ENCODE results near the gene WDPCP.
"Not testable (repeated sequence)": the region's sequence is repeated elsewhere in the genome, so short reads cannot be mapped to it uniquely, and the experiment has no call there.

WDPCP gene

DNA sequence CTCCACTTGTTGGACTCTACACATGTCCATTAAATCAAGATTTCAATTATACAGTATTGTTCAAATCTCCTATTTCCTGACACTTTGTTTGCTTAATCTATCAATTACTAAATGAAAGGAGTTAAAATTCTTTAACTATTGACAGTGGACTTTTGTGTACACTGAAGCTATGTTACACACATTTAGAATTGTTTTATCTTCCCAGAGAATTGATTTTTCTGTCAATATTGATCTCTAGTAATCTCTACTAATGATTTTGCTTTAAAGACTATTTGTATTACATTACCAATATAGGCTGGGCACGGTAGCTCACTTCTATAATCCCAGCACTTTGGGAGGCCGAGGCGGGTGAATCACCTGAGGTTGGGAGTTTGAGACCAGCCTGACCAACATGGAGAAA lies 215.7 kb downstream of the WDPCP start:
- no peak overlapping the region for H4K8ac ChIP-seq (ENCODE audit: low read length)
- WGBS = 100% methylated on average over 3 of the region's 3 CpGs
- no peak overlapping the region for H2AFZ ChIP-seq (ENCODE audit: low read depth, low read length)
- H3K4ac ChIP-seq (ENCODE audit: low read depth in 1 of 2, low read length in 2 of 2) = no peak overlapping the region
- no peak overlapping the region for H2BK12ac ChIP-seq (ENCODE audit: low read length in 2 of 2)
- no peak for DNase-seq
- no peaks in the 10 kb centered on the region for H3K36me3 ChIP-seq (ENCODE audit: control insufficient read depth in 1 of 2, insufficient read depth in 2 of 2, low read depth in 1 of 2, low read length in 2 of 2)
- no peak overlapping the region for H2BK5ac ChIP-seq (ENCODE audit: low read depth, low read length, poor library complexity, severe bottlenecking)
- H2BK120ac ChIP-seq (ENCODE audit: low read depth, low read length) = no peak overlapping the region
- no peak overlapping the region for H3K9ac ChIP-seq (ENCODE audit: low read length)
- H2AK5ac ChIP-seq (ENCODE audit: low read length, severe bottlenecking) = no peak overlapping the region
- no peak overlapping the region for H4K91ac ChIP-seq (ENCODE audit: low read length)
- H3K79me1 ChIP-seq (replicated peaks; ENCODE audit: low read length, poor library complexity, severe bottlenecking) = no peaks in the 10 kb centered on the region
- H3K27me3 ChIP-seq (ENCODE audit: control insufficient read depth in 1 of 2, insufficient read depth in 1 of 2, low read length in 2 of 2) = no peaks in the 10 kb centered on the region
- no peak overlapping the region for H3K4me2 ChIP-seq (ENCODE audit: low read length, poor library complexity, severe bottlenecking)
- H3K9me3 ChIP-seq (ENCODE audit: control insufficient read depth, low read length) = peaks cover 38% of the 10 kb centered on the region
- no peaks in the 10 kb centered on the region for H3K4me1 ChIP-seq (ENCODE audit: control insufficient read depth, insufficient read depth, low read depth, low read length)
- H3K27ac ChIP-seq (ENCODE audit: low read length, poor library complexity, severe bottlenecking) = no peak overlapping the region
- H3K18ac ChIP-seq (ENCODE audit: low read depth in 1 of 2, low read length in 2 of 2) = no peak overlapping the region
- H3K23ac ChIP-seq (ENCODE audit: low read length in 2 of 2) = no peak overlapping the region
- no peak overlapping the region for H3K4me3 ChIP-seq (ENCODE audit: insufficient read depth in 1 of 2, low read depth in 1 of 2, low read length in 2 of 2)
- H3K14ac ChIP-seq (ENCODE audit: low read length in 2 of 2) = no peak overlapping the region
- H2BK15ac ChIP-seq (ENCODE audit: low read depth, poor library complexity, severe bottlenecking) = no peak overlapping the region

DNA sequence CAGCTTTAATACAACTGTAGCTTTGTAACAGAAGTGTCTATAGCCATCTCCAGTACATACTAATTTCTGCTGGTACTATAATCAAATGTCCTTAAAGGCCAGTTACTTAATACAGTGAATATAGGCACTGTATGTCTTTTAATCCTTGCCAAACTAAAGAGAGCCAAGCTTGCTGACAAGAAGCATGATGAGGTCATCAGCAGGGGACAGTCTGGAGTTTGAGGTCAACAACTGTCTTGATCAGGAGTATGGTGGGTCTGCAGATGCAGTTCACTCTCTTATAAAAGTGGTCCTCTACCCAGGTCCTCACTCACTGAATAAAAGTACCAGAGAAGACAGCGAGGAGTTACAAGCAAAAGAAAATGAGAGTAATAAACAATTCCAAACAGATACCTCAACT lies 219.1 kb downstream of the WDPCP start:
- no peak overlapping the region for H4K91ac ChIP-seq (ENCODE audit: low read length)
- no peaks in the 10 kb centered on the region for H3K27me3 ChIP-seq (ENCODE audit: control insufficient read depth in 1 of 2, insufficient read depth in 1 of 2, low read length in 2 of 2)
- H3K4me2 ChIP-seq (ENCODE audit: low read length, poor library complexity, severe bottlenecking) = no peak overlapping the region
- no peaks in the 10 kb centered on the region for H3K36me3 ChIP-seq (ENCODE audit: control insufficient read depth in 1 of 2, insufficient read depth in 2 of 2, low read depth in 1 of 2, low read length in 2 of 2)
- H3K27ac ChIP-seq (ENCODE audit: low read length, poor library complexity, severe bottlenecking) = no peak overlapping the region
- no peak overlapping the region for H2AK5ac ChIP-seq (ENCODE audit: low read length, severe bottlenecking)
- H3K18ac ChIP-seq (ENCODE audit: low read depth in 1 of 2, low read length in 2 of 2) = no peak overlapping the region
- no peak overlapping the region for H2BK12ac ChIP-seq (ENCODE audit: low read length in 2 of 2)
- DNase-seq = no peak
- H3K14ac ChIP-seq (ENCODE audit: low read length in 2 of 2) = no peak overlapping the region
- H4K8ac ChIP-seq (ENCODE audit: low read length) = no peak overlapping the region
- H2BK120ac ChIP-seq (ENCODE audit: low read depth, low read length) = no peak overlapping the region
- peak overlapping the region in 1 of 2 experiments; percentile 34 for H3K4me3 ChIP-seq (ENCODE audit: insufficient read depth in 1 of 2, low read depth in 1 of 2, low read length in 2 of 2)
- no peaks in the 10 kb centered on the region for H3K79me1 ChIP-seq (replicated peaks; ENCODE audit: low read length, poor library complexity, severe bottlenecking)
- no peak overlapping the region for H3K4ac ChIP-seq (ENCODE audit: low read depth in 1 of 2, low read length in 2 of 2)
- 100% methylated on average over 1 of the region's 1 CpG for WGBS
- no peaks in the 10 kb centered on the region for H3K4me1 ChIP-seq (ENCODE audit: control insufficient read depth, insufficient read depth, low read depth, low read length)
- H3K9me3 ChIP-seq (ENCODE audit: control insufficient read depth, low read length) = peaks cover 38% of the 10 kb centered on the region
- H2BK15ac ChIP-seq (ENCODE audit: low read depth, poor library complexity, severe bottlenecking) = no peak overlapping the region
- H3K9ac ChIP-seq (ENCODE audit: low read length) = no peak overlapping the region
- H3K23ac ChIP-seq (ENCODE audit: low read length in 2 of 2) = no peak overlapping the region
- no peak overlapping the region for H2AFZ ChIP-seq (ENCODE audit: low read depth, low read length)
- no peak overlapping the region for H2BK5ac ChIP-seq (ENCODE audit: low read depth, low read length, poor library complexity, severe bottlenecking)

GRCh38 chr2:63364866-63365265 lies 223.4 kb downstream of the WDPCP start:
- H2BK15ac ChIP-seq (ENCODE audit: low read depth, poor library complexity, severe bottlenecking) = no peak overlapping the region
- H2BK120ac ChIP-seq (ENCODE audit: low read depth, low read length) = no peak overlapping the region
- no peak overlapping the region for H2BK5ac ChIP-seq (ENCODE audit: low read depth, low read length, poor library complexity, severe bottlenecking)
- no peaks in the 10 kb centered on the region for H3K27me3 ChIP-seq (ENCODE audit: control insufficient read depth in 1 of 2, insufficient read depth in 1 of 2, low read length in 2 of 2)
- H3K4me3 ChIP-seq (ENCODE audit: insufficient read depth in 1 of 2, low read depth in 1 of 2, low read length in 2 of 2) = no peak overlapping the region
- no peak overlapping the region for H3K4me2 ChIP-seq (ENCODE audit: low read length, poor library complexity, severe bottlenecking)
- H3K79me1 ChIP-seq (replicated peaks; ENCODE audit: low read length, poor library complexity, severe bottlenecking) = no peaks in the 10 kb centered on the region
- no peak overlapping the region for H3K4ac ChIP-seq (ENCODE audit: low read depth in 1 of 2, low read length in 2 of 2)
- H4K91ac ChIP-seq (ENCODE audit: low read length) = no peak overlapping the region
- no peak overlapping the region for H3K9ac ChIP-seq (ENCODE audit: low read length)
- no peak overlapping the region for H4K8ac ChIP-seq (ENCODE audit: low read length)
- no peak overlapping the region for H3K27ac ChIP-seq (ENCODE audit: low read length, poor library complexity, severe bottlenecking)
- H3K9me3 ChIP-seq (ENCODE audit: control insufficient read depth, low read length) = peaks cover 11% of the 10 kb centered on the region
- H3K23ac ChIP-seq (ENCODE audit: low read length in 2 of 2) = no peak overlapping the region
- no peak overlapping the region for H2AFZ ChIP-seq (ENCODE audit: low read depth, low read length)
- H2BK12ac ChIP-seq (ENCODE audit: low read length in 2 of 2) = no peak overlapping the region
- H3K4me1 ChIP-seq (ENCODE audit: control insufficient read depth, insufficient read depth, low read depth, low read length) = no peaks in the 10 kb centered on the region
- no peaks in the 10 kb centered on the region for H3K36me3 ChIP-seq (ENCODE audit: control insufficient read depth in 1 of 2, insufficient read depth in 2 of 2, low read depth in 1 of 2, low read length in 2 of 2)
- DNase-seq = no peak
- no peak overlapping the region for H3K14ac ChIP-seq (ENCODE audit: low read length in 2 of 2)
- H2AK5ac ChIP-seq (ENCODE audit: low read length, severe bottlenecking) = no peak overlapping the region
- 100% methylated on average over 1 of the region's 1 CpG for WGBS
- no peak overlapping the region for H3K18ac ChIP-seq (ENCODE audit: low read depth in 1 of 2, low read length in 2 of 2)

DNA sequence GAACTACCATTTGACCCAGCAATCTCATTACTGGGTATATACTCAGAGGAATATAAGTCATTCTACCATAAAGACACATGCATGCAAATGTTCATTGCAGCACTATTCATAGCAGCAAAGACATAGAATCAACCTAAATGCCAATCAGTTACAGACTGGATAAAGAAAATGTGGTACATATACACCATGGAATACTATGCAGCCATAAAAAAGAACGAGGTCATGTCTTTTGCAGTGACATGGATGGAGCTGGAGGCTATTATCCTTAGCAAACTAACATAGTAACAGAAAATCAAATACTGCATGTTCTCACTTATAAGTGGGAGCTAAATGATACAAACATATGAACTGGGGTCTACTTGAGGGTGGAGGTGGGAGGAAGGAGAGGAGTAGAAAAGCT lies 230.6 kb downstream of the WDPCP start:
- not testable (repeated sequence) for H3K79me1 ChIP-seq (replicated peaks; ENCODE audit: low read length, poor library complexity, severe bottlenecking); H3K14ac ChIP-seq (ENCODE audit: low read length in 2 of 2); H3K23ac ChIP-seq (ENCODE audit: low read length in 2 of 2); H3K9ac ChIP-seq (ENCODE audit: low read length); H3K4me1 ChIP-seq (ENCODE audit: control insufficient read depth, insufficient read depth, low read depth, low read length); DNase-seq; H4K8ac ChIP-seq (ENCODE audit: low read length); H3K4me2 ChIP-seq (ENCODE audit: low read length, poor library complexity, severe bottlenecking); H2BK12ac ChIP-seq (ENCODE audit: low read length in 2 of 2); H2AFZ ChIP-seq (ENCODE audit: low read depth, low read length); H2BK5ac ChIP-seq (ENCODE audit: low read depth, low read length, poor library complexity, severe bottlenecking); H4K91ac ChIP-seq (ENCODE audit: low read length); H3K36me3 ChIP-seq (ENCODE audit: control insufficient read depth in 1 of 2, insufficient read depth in 2 of 2, low read depth in 1 of 2, low read length in 2 of 2); H2BK15ac ChIP-seq (ENCODE audit: low read depth, poor library complexity, severe bottlenecking); H3K4me3 ChIP-seq (ENCODE audit: insufficient read depth in 1 of 2, low read depth in 1 of 2, low read length in 2 of 2); H2AK5ac ChIP-seq (ENCODE audit: low read length, severe bottlenecking); H2BK120ac ChIP-seq (ENCODE audit: low read depth, low read length); H3K27ac ChIP-seq (ENCODE audit: low read length, poor library complexity, severe bottlenecking); H3K27me3 ChIP-seq (ENCODE audit: control insufficient read depth in 1 of 2, insufficient read depth in 1 of 2, low read length in 2 of 2); H3K4ac ChIP-seq (ENCODE audit: low read depth in 1 of 2, low read length in 2 of 2); H3K18ac ChIP-seq (ENCODE audit: low read depth in 1 of 2, low read length in 2 of 2)
- peaks cover 16% of the 10 kb centered on the region for H3K9me3 ChIP-seq (ENCODE audit: control insufficient read depth, low read length)
- WGBS = no CpG with 5 or more reads among the region's 1 CpG

All from mesenchymal stem cell (in vitro differentiated cells and primary cell).